22Rv1 (cell line): ENCODE results near the gene LITAFD.

Experiments
- CTCF ChIP-seq: fragments of 450-650 bp; IDR thresholded peaks from 2 replicates; pipeline ENCODE4 v1.5.1; 2017; ENCODE audit warnings: mild to moderate bottlenecking
- ZFX ChIP-seq: fragments of 450-650 bp; IDR thresholded peaks from 2 replicates; pipeline ENCODE4 v1.6.1; 2017; ENCODE audit warnings: antibody characterized with exemption, borderline replicate concordance

- TF ChIP-seq CTCF (no peak), ZFX (no peak)
These were observed 37.2 kb downstream of the LITAFD start for GRCh38 chr16:8919089-8919933.
